HG02571 (cell line): ENCODE measurements around the gene MAPT.
"Not testable (repeated sequence)": the region's sequence is repeated elsewhere in the genome, so short reads cannot be mapped to it uniquely, and the experiment has no call there.

ENCODE experiments used
- ATAC-seq: cut with Tn5 transposase; IDR thresholded peaks from one replicate; pipeline ENCODE4 v1.9.1; 2021; ENCODE audit warnings: mild to moderate bottlenecking, moderate library complexity; ENCODE audit not compliant: unreplicated experiment

Gene MAPT

GRCh38 chr17:45949755-45950320, 55.5 kb downstream of the MAPT start:
- ATAC-seq, result no peak

- no peak for ATAC-seq
These were observed 56.5 kb downstream of the MAPT start for GRCh38 chr17:45950888-45951287.

- ATAC-seq, result no peak
These were observed 57.0 kb downstream of the MAPT start for GRCh38 chr17:45951403-45951802.

GRCh38 chr17:45951941-45952340, 57.6 kb downstream of the MAPT start:
- no peak for ATAC-seq

GRCh38 chr17:45952814-45953320, 58.5 kb downstream of the MAPT start:
- no peak for ATAC-seq

- ATAC-seq, result no peak
These were observed 59.2 kb downstream of the MAPT start for GRCh38 chr17:45953561-45953960.

GRCh38 chr17:45954914-45955313, 60.6 kb downstream of the MAPT start:
- ATAC-seq, result no peak

GRCh38 chr17:45955326-45955725, 61.0 kb downstream of the MAPT start:
- no peak for ATAC-seq

GRCh38 chr17:45956090-45956489, 61.7 kb downstream of the MAPT start:
- no peak for ATAC-seq

GRCh38 chr17:45956746-45957145, 62.4 kb downstream of the MAPT start:
- not testable (repeated sequence) for ATAC-seq

- ATAC-seq, result no peak
These were observed 64.0 kb downstream of the MAPT start for GRCh38 chr17:45958307-45958706.

- ATAC-seq, result no peak
These were observed 64.8 kb downstream of the MAPT start for GRCh38 chr17:45958994-45959665.

GRCh38 chr17:45960311-45960710, 66.0 kb downstream of the MAPT start:
- no peak for ATAC-seq

GRCh38 chr17:45961206-45961605, 66.9 kb downstream of the MAPT start:
- ATAC-seq, result no peak

- ATAC-seq, result no peak
These were observed 68.0 kb downstream of the MAPT start for GRCh38 chr17:45962221-45962972.

- no peak for ATAC-seq
These were observed 68.9 kb downstream of the MAPT start for GRCh38 chr17:45963283-45963682.

GRCh38 chr17:45963889-45964288, 69.5 kb downstream of the MAPT start:
- no peak for ATAC-seq

- no peak for ATAC-seq
These were observed 70.3 kb downstream of the MAPT start for GRCh38 chr17:45964634-45965033.

GRCh38 chr17:45965812-45966211, 71.5 kb downstream of the MAPT start:
- no peak for ATAC-seq

- ATAC-seq, result no peak
These were observed 72.4 kb downstream of the MAPT start for GRCh38 chr17:45966606-45967280.

GRCh38 chr17:45967378-45967777, 73.0 kb downstream of the MAPT start:
- no peak for ATAC-seq
